Calu3 (cell line): ENCODE results near the gene TUBB1. TPM values are rescaled to one million over a fixed set of nuclear protein-coding genes. Genes with fewer than 3 reads are reported as not detected.

ENCODE experiments used
- BruUV-seq: library from RNA; stranded (reverse); fragments of 400-500 nt; replicated peaks from 2 replicates; lab custom pipeline; 2021; lab: Mats Ljungman, UMichigan
- CTCF ChIA-PET: fragments of 300-600 bp; sonication (Branson Sonifier 250); formaldehyde crosslinking; loops from one replicate; lab custom pipeline; 2022; ENCODE audit warnings: antibody characterized with exemption; lab: Charles Lee
- DNase-seq: peaks from one replicate; pipeline ENCODE4 v3.0.0; 2022
- H3K27ac Mint-ChIP-seq: one replicate; pipeline ENCODE4 v1.8.0; 2022; ENCODE audit warnings: mixed read lengths; ENCODE audit not compliant: unreplicated experiment
- H3K27me3 Mint-ChIP-seq: one replicate; pipeline ENCODE4 v1.8.0; 2022; ENCODE audit warnings: mixed read lengths; ENCODE audit not compliant: unreplicated experiment
- H3K36me3 Mint-ChIP-seq: one replicate; pipeline ENCODE4 v1.8.0; 2022; ENCODE audit warnings: mild to moderate bottlenecking, moderate library complexity, mixed read lengths; ENCODE audit not compliant: insufficient read depth, unreplicated experiment
- H3K4me1 Mint-ChIP-seq: one replicate; pipeline ENCODE4 v1.8.0; 2022; ENCODE audit warnings: mild to moderate bottlenecking, low read depth, mixed read lengths; ENCODE audit not compliant: unreplicated experiment
- H3K4me3 Mint-ChIP-seq: one replicate; pipeline ENCODE4 v1.8.0; 2022; ENCODE audit warnings: mild to moderate bottlenecking, low read depth, moderate library complexity, mixed read lengths; ENCODE audit not compliant: unreplicated experiment
- H3K9me3 Mint-ChIP-seq: one replicate; pipeline ENCODE4 v1.8.0; 2022; ENCODE audit warnings: low read depth, mixed read lengths; ENCODE audit not compliant: unreplicated experiment
- CTCF ChIP-seq: fragments of 200-600 bp; IDR thresholded peaks from one replicate; pipeline ENCODE4 v1.8.0; 2022; ENCODE audit warnings: antibody characterized with exemption; ENCODE audit not compliant: unreplicated experiment
- intact Hi-C: fragments of 100-400 bp; cut with micrococcal nuclease; formaldehyde crosslinking; loops from one replicate; pipeline ENCODE4 v1.10.0; 2022; ENCODE audit not compliant: unreplicated experiment
- total RNA-seq: library from RNA; stranded (reverse); gene quantifications from 2 replicates; pipeline ENCODE4 v1.2.3, GENCODE V29; 2022

TUBB1 gene
- total RNA-seq, 1 experiment from 2014 or later = not detected

- intact Hi-C loops = no loop called here
- Mint-ChIP-seq H3K4me1 (peaks cover 28% of the 10 kb centered on the region), H3K36me3 (peaks cover 10% of the 10 kb centered on the region), H3K9me3 (no peaks in the 10 kb centered on the region), H3K27me3 (no peaks in the 10 kb centered on the region), H3K27ac (no peak overlapping the region), H3K4me3 (no peak overlapping the region)
- no TSS peak for BruUV-seq
- CTCF ChIA-PET = interaction anchor here (1.0 kb wide), 1 partner anchor 14 kb away, joined by 4 read pairs; no protein-coding TSS in a partner anchor
- DNase-seq = no peak
- TF ChIP-seq CTCF = no peak
Observed at GRCh38 chr20:59016795-59017492, 2.3 kb upstream of the TUBB1 start.

GRCh38 chr20:59017493-59018231 lies 1.6 kb upstream of the TUBB1 start:
- H3K4me1 Mint-ChIP-seq = peaks cover 24% of the 10 kb centered on the region
- CTCF ChIA-PET = interaction anchor here (1.0 kb wide), 1 partner anchor 14 kb away, joined by 4 read pairs; no protein-coding TSS in a partner anchor
- no peak for DNase-seq
- no TSS peak for BruUV-seq
- H3K9me3 Mint-ChIP-seq = no peaks in the 10 kb centered on the region
- H3K27me3 Mint-ChIP-seq = no peaks in the 10 kb centered on the region
- no peak overlapping the region for H3K4me3 Mint-ChIP-seq
- H3K36me3 Mint-ChIP-seq = peaks cover 17% of the 10 kb centered on the region
- no peak overlapping the region for H3K27ac Mint-ChIP-seq
- intact Hi-C loops = no loop called here
- no peak for TF ChIP-seq CTCF

- BruUV-seq = no TSS peak
- no peaks in the 10 kb centered on the region for H3K27me3 Mint-ChIP-seq
- no peak overlapping the region for H3K4me3 Mint-ChIP-seq
- intact Hi-C loops = no loop called here
- H3K36me3 Mint-ChIP-seq = peaks cover 20% of the 10 kb centered on the region
- no peak for TF ChIP-seq CTCF
- H3K9me3 Mint-ChIP-seq = no peaks in the 10 kb centered on the region
- H3K27ac Mint-ChIP-seq = no peak overlapping the region
- H3K4me1 Mint-ChIP-seq = peaks cover 22% of the 10 kb centered on the region
- DNase-seq = no peak
- CTCF ChIA-PET = no interaction called here
Observed at GRCh38 chr20:59018817-59019216, 412 bp upstream of the TUBB1 start.

- DNase-seq = no peak
- Mint-ChIP-seq H3K9me3 (no peaks in the 10 kb centered on the region), H3K4me1 (peaks cover 13% of the 10 kb centered on the region), H3K27ac (no peak overlapping the region), H3K36me3 (peaks cover 33% of the 10 kb centered on the region), H3K4me3 (no peak overlapping the region), H3K27me3 (no peaks in the 10 kb centered on the region)
- TF ChIP-seq CTCF = no peak
- no TSS peak for BruUV-seq
- intact Hi-C loops = loop anchor here (1.0 kb wide), 1 partner anchor 22 kb away; no protein-coding TSS in a partner anchor
- CTCF ChIA-PET = no interaction called here
Observed at GRCh38 chr20:59020938-59021551, 1.8 kb downstream of the TUBB1 start.
